T-helper 17 cell (primary cell): Measurements from ENCODE around the gene ZC3H18. TPM values are rescaled to one million over a fixed set of nuclear protein-coding genes. Genes with fewer than 3 reads are reported as not detected.

Experiments
- ATAC-seq: fragments of 150-1000 bp; cut with Tn5 transposase; 2 replicates; pipeline ENCODE4 v1.10.0; 2021; ENCODE audit warnings: mild to moderate bottlenecking, moderate library complexity
- DNase-seq, 3 donors: peaks; one replicate each; pipeline versions ENCODE4 v3.0.0 to v3.0.0-alpha.2; 2020 to 2021
- H3K9me3 ChIP-seq: one replicate; pipeline ENCODE4 v1.7.0; 2013; ENCODE audit warnings: low read length, mild to moderate bottlenecking; ENCODE audit not compliant: control insufficient read depth, poor library complexity, severe bottlenecking
- H3K27ac Mint-ChIP-seq: one replicate; pipeline ENCODE4 v1.8.0; 2022; ENCODE audit warnings: mild to moderate bottlenecking, moderate library complexity, mixed read lengths
- H3K27me3 Mint-ChIP-seq: one replicate; pipeline ENCODE4 v1.8.0; 2022; ENCODE audit warnings: mixed read lengths
- H3K36me3 Mint-ChIP-seq: one replicate; pipeline ENCODE4 v1.8.0; 2022; ENCODE audit warnings: low read depth, mixed read lengths
- H3K4me1 Mint-ChIP-seq: one replicate; pipeline ENCODE4 v1.8.0; 2022; ENCODE audit warnings: mild to moderate bottlenecking, mixed read lengths
- H3K4me3 Mint-ChIP-seq: one replicate; pipeline ENCODE4 v1.8.0; 2022; ENCODE audit warnings: mild to moderate bottlenecking, moderate library complexity, mixed read lengths
- total RNA-seq, 4 donors: library from RNA in 2 of 4; stranded (reverse) in 2 of 4; gene quantifications; one replicate each; pipeline ENCODE4 v1.2.3 and lab custom pipeline; 2022 to 2026

The ZC3H18 gene
- total RNA-seq, 2 donors from 2014 or later = 100 to 141 TPM

DNA sequence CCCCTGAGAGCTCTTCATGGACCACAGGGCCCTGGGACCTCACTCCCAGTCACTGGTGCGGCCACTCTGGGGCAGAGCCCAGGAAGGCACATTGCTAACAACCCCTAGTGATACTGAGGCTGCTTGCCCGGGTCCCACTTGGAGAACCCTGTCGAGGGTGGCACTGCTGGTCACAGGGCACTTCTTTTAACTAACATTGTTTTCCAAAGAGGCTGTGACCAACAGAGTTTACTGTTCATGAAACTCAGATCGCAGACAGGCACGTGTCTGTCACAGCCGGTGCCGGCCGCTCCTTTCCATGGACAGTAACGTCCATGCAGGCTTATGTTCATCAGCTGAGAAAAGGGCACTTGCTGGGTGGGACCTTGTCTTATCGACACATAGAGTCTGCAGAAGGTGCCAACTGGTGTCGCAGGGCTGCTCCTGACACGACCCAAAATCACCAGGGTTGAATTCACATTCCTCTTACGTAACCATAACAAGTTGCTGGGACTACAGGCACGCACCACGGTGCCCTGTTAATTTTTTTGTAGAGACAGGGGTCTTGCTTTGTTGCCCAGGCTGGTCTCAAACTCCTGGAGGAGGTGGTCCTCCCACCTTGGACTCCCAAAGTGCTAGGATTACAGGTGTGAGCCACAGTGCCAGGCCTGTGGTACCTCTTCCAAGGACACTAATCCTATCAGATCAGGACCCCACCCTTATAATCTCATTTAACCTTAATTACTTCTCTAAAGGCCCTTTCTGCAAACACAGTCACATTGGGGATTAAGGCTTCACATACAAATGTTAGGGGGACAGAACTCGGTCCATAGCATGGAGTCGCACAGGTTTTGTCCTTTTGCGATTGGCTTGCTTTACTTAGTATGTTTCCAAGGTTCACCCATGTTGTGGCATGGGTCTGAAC lies 1.2 kb upstream of the ZC3H18 start:
- DNase-seq = no peak
- H3K9me3 ChIP-seq = no peaks in the 10 kb centered on the region
- no peaks in the 10 kb centered on the region for H3K36me3 Mint-ChIP-seq
- no peaks in the 10 kb centered on the region for H3K27me3 Mint-ChIP-seq
- no peak for ATAC-seq
- H3K27ac Mint-ChIP-seq = peak overlapping the region; percentile 87
- H3K4me3 Mint-ChIP-seq = peak overlapping the region; percentile 91
- peaks cover 8% of the 10 kb centered on the region for H3K4me1 Mint-ChIP-seq

DNA sequence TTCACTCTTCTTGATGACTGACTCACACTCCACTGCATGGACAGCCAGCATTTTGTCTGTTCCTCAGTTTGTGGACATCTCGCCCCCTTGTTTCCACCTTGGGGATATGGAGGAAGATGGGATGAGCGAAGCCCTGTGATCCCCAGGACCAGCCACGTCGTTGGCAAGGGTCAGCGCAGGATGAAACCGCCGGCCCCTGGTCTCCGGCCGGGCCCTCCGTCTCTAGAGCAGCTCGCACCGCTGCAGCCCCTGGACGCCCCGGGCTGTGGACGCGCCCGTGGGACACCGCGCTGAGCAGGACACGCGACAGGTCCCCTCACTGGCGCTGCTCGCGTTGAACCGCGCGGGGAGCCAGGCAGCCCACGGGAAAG lies 604 bp upstream of the ZC3H18 start:
- Mint-ChIP-seq H3K36me3 (no peaks in the 10 kb centered on the region), H3K4me1 (peaks cover 8% of the 10 kb centered on the region), H3K27ac (peak overlapping the region; percentile 87), H3K4me3 (peak overlapping the region; percentile 91), H3K27me3 (no peaks in the 10 kb centered on the region)
- H3K9me3 ChIP-seq = no peaks in the 10 kb centered on the region
- peak in 1 of 3 donors; percentile 18 for DNase-seq
- ATAC-seq = peak; percentile 27

DNA sequence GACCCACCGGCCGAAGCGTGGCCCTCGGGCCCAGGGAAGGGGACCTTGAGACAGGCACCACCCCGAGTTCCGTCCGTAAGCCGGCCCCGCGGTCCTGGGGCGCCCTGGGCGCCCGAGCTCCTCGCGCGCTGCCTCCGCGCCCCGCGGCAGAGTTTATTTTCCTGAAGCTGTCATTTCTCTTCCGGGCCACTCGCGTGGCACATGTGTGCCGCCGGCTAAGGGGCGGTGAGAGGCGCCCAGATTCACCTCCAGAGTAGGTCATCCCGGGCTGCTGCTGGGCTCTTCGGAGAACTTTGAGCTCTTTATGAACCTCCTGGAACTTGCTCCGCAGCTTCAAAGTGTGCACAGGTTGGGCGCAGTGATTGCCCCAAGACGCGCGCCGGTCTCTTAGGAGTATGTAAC lies 489 bp downstream of the ZC3H18 start:
- no peaks in the 10 kb centered on the region for H3K27me3 Mint-ChIP-seq

DNA sequence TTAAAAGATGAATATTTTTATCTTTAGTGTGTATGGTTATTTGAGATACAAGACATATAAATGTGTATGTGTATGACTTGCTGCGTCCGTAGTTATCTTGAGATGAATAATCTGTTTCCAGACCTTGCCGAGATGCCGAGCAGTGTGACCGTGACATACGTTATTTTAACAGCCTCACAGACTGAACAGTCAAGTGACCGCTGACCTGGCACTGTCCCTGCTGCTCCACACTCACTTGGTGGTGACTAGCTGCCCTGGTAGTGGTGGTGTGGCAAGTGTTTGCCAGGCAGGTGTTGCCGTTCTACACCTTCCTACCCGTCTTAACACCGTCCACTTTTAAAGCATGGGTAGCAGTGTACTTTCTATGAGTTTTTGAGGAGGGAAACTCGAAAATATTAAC lies 5.0 kb downstream of the ZC3H18 start:
- H3K4me1 Mint-ChIP-seq = peaks cover 23% of the 10 kb centered on the region
- no peak for ATAC-seq
- H3K27me3 Mint-ChIP-seq = no peaks in the 10 kb centered on the region
- DNase-seq = no peak
- no peaks in the 10 kb centered on the region for H3K9me3 ChIP-seq
- H3K27ac Mint-ChIP-seq = peak overlapping the region; percentile 41
- peaks cover 3% of the 10 kb centered on the region for H3K36me3 Mint-ChIP-seq
- no peak overlapping the region for H3K4me3 Mint-ChIP-seq

More for the DNA sequence above, 489 bp downstream of the ZC3H18 start:
- H3K36me3 Mint-ChIP-seq = no peaks in the 10 kb centered on the region
- no peaks in the 10 kb centered on the region for H3K9me3 ChIP-seq
- peak; percentile 64 for ATAC-seq
- peak; percentile 23 to 30 (median 25) for DNase-seq
- H3K4me3 Mint-ChIP-seq = peak overlapping the region; percentile 87
- peaks cover 8% of the 10 kb centered on the region for H3K4me1 Mint-ChIP-seq
- peak overlapping the region; percentile 87 for H3K27ac Mint-ChIP-seq

DNA sequence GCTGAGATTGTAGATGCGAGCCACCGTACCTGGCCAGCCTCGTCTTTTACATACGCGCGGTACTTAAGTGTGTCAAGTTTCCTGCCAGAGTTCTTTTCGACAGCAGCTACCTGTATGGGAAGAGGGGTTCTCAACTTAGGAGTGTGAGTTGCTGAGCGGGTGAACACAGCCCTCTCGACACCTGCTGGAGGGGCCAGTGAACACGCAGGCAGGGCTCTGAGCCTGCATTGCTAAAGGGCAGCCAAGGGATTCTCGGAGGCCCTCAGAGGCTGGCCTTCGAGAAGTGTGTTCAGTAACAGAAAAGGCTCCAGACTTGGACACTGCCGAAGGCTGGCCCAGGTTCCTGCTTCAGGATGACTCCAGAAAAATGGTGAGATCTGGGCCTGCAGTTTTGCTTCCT lies 6.1 kb downstream of the ZC3H18 start:
- no peak for DNase-seq
- peaks cover 3% of the 10 kb centered on the region for H3K36me3 Mint-ChIP-seq
- H3K27me3 Mint-ChIP-seq = no peaks in the 10 kb centered on the region
- H3K27ac Mint-ChIP-seq = peak overlapping the region; percentile 69
- no peaks in the 10 kb centered on the region for H3K9me3 ChIP-seq
- no peak overlapping the region for H3K4me3 Mint-ChIP-seq
- ATAC-seq = no peak
- peaks cover 25% of the 10 kb centered on the region for H3K4me1 Mint-ChIP-seq

DNA sequence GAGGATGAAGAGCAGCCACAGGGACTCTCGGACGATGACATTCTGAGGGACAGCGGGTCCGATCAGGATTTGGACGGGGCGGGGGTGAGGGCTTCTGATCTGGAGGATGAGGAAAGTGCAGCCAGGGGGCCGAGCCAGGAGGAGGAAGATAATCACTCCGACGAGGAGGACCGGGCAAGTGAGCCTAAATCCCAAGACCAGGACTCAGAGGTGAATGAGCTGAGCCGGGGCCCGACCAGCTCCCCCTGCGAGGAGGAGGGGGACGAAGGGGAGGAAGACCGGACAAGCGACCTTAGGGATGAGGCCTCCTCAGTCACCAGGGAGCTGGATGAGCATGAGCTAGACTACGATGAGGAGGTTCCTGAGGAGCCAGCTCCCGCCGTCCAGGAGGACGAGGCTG lies 7.0 kb downstream of the ZC3H18 start:
- Mint-ChIP-seq H3K36me3 (peaks cover 5% of the 10 kb centered on the region), H3K27ac (peak overlapping the region; percentile 69), H3K4me1 (peaks cover 29% of the 10 kb centered on the region)

DNA sequence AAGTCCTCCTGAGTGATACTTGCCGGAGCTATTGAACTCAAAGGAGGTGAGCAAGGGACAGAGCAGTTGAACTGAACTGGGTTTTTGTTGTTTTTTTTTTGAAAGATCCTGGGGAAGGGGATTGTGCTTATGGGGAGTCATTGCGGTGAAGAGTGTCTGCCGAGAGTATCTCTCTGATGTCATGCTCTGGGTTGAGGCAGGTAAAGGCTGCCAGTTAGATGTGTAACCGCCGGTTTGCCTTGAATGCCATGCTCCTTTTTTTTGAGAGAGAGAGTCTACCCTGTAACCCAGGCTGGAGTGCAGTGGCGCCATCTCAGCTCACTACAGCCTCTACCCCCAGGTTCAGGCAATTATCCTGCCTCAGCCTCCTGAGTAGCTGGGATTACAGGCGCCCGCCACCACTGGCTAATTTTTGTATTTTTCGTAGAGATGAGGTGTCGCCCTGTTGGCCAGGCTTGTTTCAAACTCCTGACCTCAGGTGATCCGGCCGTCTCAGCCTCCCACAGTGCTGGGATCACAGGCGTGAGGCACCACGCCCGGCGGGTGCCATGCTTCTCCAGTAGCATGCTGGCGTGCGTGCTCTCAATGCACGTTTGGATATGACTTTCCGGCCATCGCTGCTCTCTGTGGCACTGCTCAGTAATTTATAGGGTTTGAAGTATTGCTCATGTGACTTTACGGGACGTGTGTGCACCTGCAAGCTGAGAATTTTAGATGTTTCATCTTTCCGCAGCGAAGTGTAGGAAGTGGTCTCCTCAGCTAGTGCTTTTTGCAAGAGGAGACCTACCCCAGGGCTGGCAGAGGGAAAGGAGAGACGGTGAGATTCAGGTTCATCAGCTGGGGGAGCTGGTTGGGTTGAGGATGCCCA lies 8.5 kb downstream of the ZC3H18 start:
- Mint-ChIP-seq H3K4me1 (peaks cover 27% of the 10 kb centered on the region), H3K36me3 (peaks cover 5% of the 10 kb centered on the region), H3K4me3 (no peak overlapping the region), H3K27me3 (no peaks in the 10 kb centered on the region), H3K27ac (peak overlapping the region; percentile 67)
- ATAC-seq (no peak), DNase-seq (no peak)
- H3K9me3 ChIP-seq = no peaks in the 10 kb centered on the region

More for the DNA sequence above, 7.0 kb downstream of the ZC3H18 start:
- Mint-ChIP-seq H3K27me3 (no peaks in the 10 kb centered on the region), H3K4me3 (peak overlapping the region; percentile 82)
- DNase-seq = no peak
- H3K9me3 ChIP-seq = no peaks in the 10 kb centered on the region
- ATAC-seq = no peak

DNA sequence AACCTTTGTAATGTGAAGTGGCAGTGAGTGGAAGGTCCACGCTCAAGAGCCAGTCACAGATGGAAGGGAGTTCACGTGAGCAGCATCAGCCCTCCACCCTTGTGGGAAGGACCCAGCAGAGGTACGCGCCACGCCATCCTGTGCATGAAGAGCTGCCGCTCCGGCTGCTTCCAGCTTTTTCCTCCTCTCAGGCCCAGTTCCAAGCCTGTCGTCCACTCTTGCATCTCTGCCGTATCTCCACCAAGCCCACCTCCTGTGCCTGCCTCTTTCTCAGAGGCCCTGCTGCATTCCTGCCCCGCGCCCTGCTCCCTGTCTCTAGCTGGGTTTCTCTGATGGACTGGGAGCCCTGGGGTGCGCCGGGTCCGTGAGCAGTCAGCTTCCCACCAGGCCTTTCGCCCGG lies 10.2 kb downstream of the ZC3H18 start:
- H3K36me3 Mint-ChIP-seq = peaks cover 5% of the 10 kb centered on the region
- H3K9me3 ChIP-seq = no peaks in the 10 kb centered on the region
- DNase-seq = no peak
- H3K4me1 Mint-ChIP-seq = peaks cover 30% of the 10 kb centered on the region
- no peak overlapping the region for H3K27ac Mint-ChIP-seq
- no peak overlapping the region for H3K4me3 Mint-ChIP-seq
- no peaks in the 10 kb centered on the region for H3K27me3 Mint-ChIP-seq
- no peak for ATAC-seq

DNA sequence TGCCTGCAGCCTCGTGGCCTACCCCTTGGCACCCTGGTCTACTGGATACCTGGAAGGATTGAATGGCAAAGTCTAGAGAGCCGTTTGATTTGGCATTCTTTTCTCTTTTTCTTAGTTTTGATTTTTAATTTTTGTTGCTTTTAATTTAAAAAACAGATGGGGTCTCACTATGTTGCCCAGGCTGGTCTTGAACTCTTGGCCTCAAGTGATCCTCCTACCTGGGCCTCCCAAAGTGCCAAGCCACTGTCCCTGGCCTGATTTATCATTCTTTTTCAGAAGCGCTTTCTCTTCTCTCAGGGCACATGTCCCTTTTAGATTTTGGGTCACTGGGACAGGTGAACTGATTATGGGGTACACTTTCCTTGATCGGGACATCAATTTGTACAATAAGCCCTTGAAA lies 10.8 kb downstream of the ZC3H18 start:
- H3K27ac Mint-ChIP-seq = peak overlapping the region; percentile 21
- H3K4me1 Mint-ChIP-seq = peaks cover 33% of the 10 kb centered on the region
- DNase-seq (no peak), ATAC-seq (no peak)
- no peaks in the 10 kb centered on the region for H3K27me3 Mint-ChIP-seq
- H3K9me3 ChIP-seq = no peaks in the 10 kb centered on the region
- H3K4me3 Mint-ChIP-seq = no peak overlapping the region
- peaks cover 5% of the 10 kb centered on the region for H3K36me3 Mint-ChIP-seq

DNA sequence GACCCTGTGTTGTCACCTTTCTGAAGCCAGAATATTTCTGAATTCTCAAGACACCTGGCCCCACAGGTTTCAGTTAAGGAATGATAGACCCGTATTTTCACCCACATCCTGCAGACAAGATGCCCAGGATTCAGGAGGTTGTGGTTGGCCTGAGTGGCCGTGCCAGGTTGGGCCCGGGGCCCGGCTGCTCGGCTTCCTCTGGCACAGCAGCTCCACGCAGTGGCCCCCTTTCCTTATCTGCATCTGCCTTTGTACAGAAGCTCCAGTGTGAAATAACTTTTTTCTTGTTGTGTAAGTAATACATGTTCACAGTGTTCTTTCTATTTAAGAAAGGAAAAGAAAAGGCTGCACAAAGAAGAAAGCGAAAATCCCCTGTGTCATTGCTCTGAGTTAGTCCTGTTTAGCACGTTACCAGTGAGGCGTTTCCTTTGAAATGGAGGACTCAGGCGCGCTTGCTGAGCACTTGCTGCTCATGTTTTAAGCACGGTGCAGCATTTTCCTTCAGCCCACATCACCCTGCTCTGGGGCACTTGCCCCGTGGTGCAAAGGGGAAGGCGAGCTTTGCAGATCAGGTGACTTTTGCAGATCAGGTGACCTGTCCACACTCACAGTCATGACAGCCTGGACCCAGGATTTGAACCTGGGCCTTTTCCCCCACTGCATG lies 12.8 kb downstream of the ZC3H18 start:
- peaks cover 30% of the 10 kb centered on the region for H3K4me1 Mint-ChIP-seq
- ATAC-seq (no peak), DNase-seq (no peak)
- no peak overlapping the region for H3K4me3 Mint-ChIP-seq
- peaks cover 7% of the 10 kb centered on the region for H3K36me3 Mint-ChIP-seq
- H3K27me3 Mint-ChIP-seq = no peaks in the 10 kb centered on the region
- no peaks in the 10 kb centered on the region for H3K9me3 ChIP-seq
- peak overlapping the region; percentile 86 for H3K27ac Mint-ChIP-seq

DNA sequence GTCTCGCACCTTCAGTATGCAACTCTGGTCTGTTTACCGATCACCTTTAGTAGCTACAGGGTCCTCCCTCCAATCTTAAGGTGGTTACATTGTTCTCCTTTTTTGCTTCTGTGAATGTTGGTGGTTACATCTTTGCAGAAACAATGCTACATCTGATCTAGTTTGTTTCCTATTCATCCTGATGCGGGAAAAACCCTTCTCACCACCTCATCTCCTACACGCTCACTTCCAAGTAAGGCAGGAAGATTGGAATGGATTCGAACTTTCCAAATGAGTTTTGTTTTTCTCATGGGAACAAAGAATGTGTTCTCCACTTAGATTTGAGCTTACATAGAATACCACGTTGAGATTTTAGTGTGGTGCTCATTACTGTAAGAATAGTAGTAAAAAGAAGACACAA lies 14.5 kb downstream of the ZC3H18 start:
- DNase-seq (no peak), ATAC-seq (no peak)
- no peaks in the 10 kb centered on the region for H3K9me3 ChIP-seq
- Mint-ChIP-seq H3K36me3 (peaks cover 12% of the 10 kb centered on the region), H3K27me3 (no peaks in the 10 kb centered on the region), H3K27ac (peak overlapping the region; percentile 65), H3K4me3 (no peak overlapping the region), H3K4me1 (peaks cover 37% of the 10 kb centered on the region)

DNA sequence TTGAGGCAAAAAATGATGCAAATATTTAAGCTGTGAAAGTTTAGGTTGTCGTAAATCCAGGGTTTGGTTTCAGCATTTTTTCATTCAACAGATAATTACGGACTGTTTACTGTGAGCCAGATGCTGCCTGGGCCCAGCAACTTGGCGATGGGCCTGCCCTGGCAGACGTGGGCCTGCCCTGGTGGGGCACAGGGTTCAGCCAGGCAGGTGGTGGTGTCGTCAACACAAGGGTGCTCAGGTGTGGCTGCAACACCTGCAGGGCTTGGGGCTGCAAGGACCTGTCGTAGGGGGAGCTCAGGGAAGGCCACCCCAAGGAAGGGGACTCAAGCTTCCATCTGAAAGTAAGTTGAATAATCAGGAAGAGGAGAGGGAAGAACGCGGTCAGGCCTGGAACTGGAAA lies 15.1 kb downstream of the ZC3H18 start:
- Mint-ChIP-seq H3K27ac (peak overlapping the region; percentile 65), H3K4me3 (no peak overlapping the region), H3K27me3 (no peaks in the 10 kb centered on the region), H3K36me3 (peaks cover 12% of the 10 kb centered on the region), H3K4me1 (peaks cover 37% of the 10 kb centered on the region)
- ATAC-seq (no peak), DNase-seq (no peak)
- no peaks in the 10 kb centered on the region for H3K9me3 ChIP-seq
